ENCODE measurements around the gene TREML2.

TREML2 gene

DNA sequence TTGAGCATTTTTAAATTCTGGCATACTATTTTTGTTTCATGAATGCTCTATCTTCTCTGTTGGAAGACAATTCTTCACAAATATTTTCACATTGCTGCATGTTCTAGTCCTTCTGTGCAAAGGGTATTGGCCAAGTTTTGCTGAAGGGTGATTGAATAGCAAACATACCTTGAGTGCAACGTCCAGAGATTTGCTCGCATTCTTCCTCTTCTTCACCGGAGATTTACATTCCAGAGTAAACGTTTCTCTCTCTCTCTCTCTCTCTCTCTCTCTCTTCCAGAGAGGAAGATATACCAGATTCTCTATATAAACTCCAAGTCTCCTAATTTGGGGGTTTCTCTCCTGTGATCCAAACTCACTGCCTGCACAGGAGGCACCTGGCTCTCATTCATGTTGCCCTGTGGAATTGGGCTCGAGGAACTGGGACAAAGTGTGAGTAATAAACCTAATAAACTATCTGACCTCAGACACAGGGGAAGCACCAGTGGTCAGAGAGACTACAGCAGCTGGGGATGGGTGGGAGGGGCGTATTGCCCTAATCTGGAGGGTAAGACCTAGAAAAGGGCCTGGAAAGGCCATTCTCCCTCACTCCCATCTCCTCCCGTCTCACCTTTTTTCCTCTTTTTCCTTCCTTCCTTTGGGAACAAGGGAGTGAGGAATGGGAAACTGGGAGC lies 45.7 kb downstream of the TREML2 start:
- no peak for TF ChIP-seq EZH2 (optimal IDR thresholded peaks at IDR 0.05; ENCODE audit: low read depth, low read length)
- no peak for TF ChIP-seq EZH2phosphoT487 (IDR thresholded peaks at IDR 0.05; ENCODE audit: low read length)
- TF ChIP-seq, protein P1, sequence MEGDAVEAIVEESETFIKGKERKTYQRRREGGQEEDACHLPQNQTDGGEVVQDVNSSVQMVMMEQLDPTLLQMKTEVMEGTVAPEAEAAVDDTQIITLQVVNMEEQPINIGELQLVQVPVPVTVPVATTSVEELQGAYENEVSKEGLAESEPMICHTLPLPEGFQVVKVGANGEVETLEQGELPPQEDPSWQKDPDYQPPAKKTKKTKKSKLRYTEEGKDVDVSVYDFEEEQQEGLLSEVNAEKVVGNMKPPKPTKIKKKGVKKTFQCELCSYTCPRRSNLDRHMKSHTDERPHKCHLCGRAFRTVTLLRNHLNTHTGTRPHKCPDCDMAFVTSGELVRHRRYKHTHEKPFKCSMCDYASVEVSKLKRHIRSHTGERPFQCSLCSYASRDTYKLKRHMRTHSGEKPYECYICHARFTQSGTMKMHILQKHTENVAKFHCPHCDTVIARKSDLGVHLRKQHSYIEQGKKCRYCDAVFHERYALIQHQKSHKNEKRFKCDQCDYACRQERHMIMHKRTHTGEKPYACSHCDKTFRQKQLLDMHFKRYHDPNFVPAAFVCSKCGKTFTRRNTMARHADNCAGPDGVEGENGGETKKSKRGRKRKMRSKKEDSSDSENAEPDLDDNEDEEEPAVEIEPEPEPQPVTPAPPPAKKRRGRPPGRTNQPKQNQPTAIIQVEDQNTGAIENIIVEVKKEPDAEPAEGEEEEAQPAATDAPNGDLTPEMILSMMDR (IDR thresholded peaks at IDR 0.05; ENCODE audit: low read length), result no peak
- Histone ChIP-seq H3K36me3 (replicated peaks; ENCODE audit: insufficient read depth, low read length) (no peaks in the 10 kb centered on the region), H3K4me3 (ENCODE audit: low read length) (no peak overlapping the region), H3F3A (ENCODE audit: insufficient read depth, low read length) (no peaks in the 10 kb centered on the region), H3K27ac (ENCODE audit: low read length) (no peak overlapping the region), H3K9me3 (replicated peaks; ENCODE audit: insufficient read depth, low read length) (no peaks in the 10 kb centered on the region), H3K79me2 (ENCODE audit: low read length) (no peaks in the 10 kb centered on the region), H2AFZ (ENCODE audit: low read length) (no peak overlapping the region), H4K20me1 (ENCODE audit: insufficient read depth, low read length) (no peaks in the 10 kb centered on the region), H3K4me2 (ENCODE audit: low read depth, low read length) (no peak overlapping the region), H3K4me1 (ENCODE audit: low read length) (no peaks in the 10 kb centered on the region), H3K27me3 (replicated peaks; ENCODE audit: insufficient read depth, low read length) (no peaks in the 10 kb centered on the region), H3K9ac (ENCODE audit: low read length) (no peak overlapping the region), H3K9me2 (replicated peaks; ENCODE audit: insufficient read depth, low read length) (no peaks in the 10 kb centered on the region)
- no peak for DNase-seq

DNA sequence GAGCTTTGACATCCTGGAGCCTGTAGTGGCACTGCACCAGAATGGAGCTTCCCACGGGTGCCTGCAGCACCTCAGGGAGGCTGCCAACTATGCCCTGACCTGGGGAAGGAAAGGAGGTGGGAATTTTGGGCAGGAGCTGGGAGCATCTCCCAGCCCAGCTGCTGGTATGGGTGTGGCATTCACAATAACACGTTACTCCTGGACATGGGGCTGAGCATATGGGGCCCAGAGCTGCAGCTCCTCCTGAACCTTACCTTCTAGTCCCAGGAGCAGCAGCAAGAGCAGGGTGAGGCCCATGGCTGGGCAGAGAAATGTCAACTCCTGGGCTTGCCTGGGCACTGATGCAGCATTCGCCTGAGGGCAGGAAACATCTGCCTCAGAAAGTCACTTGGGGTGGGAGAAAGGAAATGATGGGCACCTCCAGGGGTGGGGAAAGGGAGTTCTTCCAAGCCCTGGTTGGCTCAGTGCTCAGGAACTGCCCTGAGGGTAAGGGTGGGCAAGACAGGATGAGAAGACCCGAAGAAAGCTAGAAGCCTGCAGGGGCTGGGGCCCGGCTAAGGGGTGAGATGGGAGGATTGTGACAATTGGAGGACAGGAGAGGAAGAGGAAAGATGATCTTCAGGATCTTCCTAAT lies 46.8 kb downstream of the TREML2 start, which contains the start of gene TREML1:
Gene TREML1 (minus strand): TSS at position 356 of the 634 bp plus-strand sequence. CDS start 59 bp downstream, at position 297.
- DNase-seq, result no peak
- no peaks in the 10 kb centered on the region for H3K4me1 ChIP-seq (ENCODE audit: low read length)
- TF ChIP-seq, protein P1 (IDR thresholded peaks at IDR 0.05; ENCODE audit: low read length), result no peak
- TF ChIP-seq EZH2 (optimal IDR thresholded peaks at IDR 0.05; ENCODE audit: low read depth, low read length) (no peak), EZH2phosphoT487 (IDR thresholded peaks at IDR 0.05; ENCODE audit: low read length) (no peak)
- no peaks in the 10 kb centered on the region for H4K20me1 ChIP-seq (ENCODE audit: insufficient read depth, low read length)
- no peaks in the 10 kb centered on the region for H3K36me3 ChIP-seq (replicated peaks; ENCODE audit: insufficient read depth, low read length)
- H3K9ac ChIP-seq (ENCODE audit: low read length), result no peak within 1 kb of the TSS
- no peaks in the 10 kb centered on the region for H3K9me3 ChIP-seq (replicated peaks; ENCODE audit: insufficient read depth, low read length)
- H3K4me3 ChIP-seq (ENCODE audit: low read length), result no peak within 1 kb of the TSS
- H3K4me2 ChIP-seq (ENCODE audit: low read depth, low read length), result no peak within 1 kb of the TSS
- no peaks in the 10 kb centered on the region for H3K79me2 ChIP-seq (ENCODE audit: low read length)
- H3F3A ChIP-seq (ENCODE audit: insufficient read depth, low read length), result no peaks in the 10 kb centered on the region
- no peaks in the 10 kb centered on the region for H3K27me3 ChIP-seq (replicated peaks; ENCODE audit: insufficient read depth, low read length)
- no peak within 1 kb of the TSS for H2AFZ ChIP-seq (ENCODE audit: low read length)
- H3K27ac ChIP-seq (ENCODE audit: low read length), result no peak within 1 kb of the TSS
- no peaks in the 10 kb centered on the region for H3K9me2 ChIP-seq (replicated peaks; ENCODE audit: insufficient read depth, low read length)

DNA sequence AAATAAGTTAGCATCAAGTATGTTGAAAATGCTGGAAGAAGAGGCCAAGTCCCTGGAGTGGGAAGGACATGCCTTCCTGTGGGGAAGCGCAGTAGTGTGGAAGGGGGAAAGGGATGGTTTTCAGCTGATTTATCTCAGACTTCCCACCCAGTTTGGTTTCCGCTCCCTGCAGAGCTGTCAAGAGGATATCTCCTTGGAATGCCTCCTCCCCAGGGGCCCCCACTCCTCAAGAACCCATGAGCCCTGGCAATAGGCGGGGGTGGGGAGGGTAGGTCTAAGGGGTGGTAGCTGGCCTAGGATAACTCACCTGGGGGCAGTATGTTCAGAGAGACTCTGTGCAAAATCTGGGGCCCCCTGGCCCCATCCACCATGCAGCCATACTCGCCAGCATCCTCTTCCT lies 47.5 kb downstream of the TREML2 start:
- Histone ChIP-seq H3K36me3 (replicated peaks; ENCODE audit: insufficient read depth, low read length) (no peaks in the 10 kb centered on the region), H3K9me3 (replicated peaks; ENCODE audit: insufficient read depth, low read length) (no peaks in the 10 kb centered on the region), H3K9me2 (replicated peaks; ENCODE audit: insufficient read depth, low read length) (no peaks in the 10 kb centered on the region), H3K4me2 (ENCODE audit: low read depth, low read length) (no peak overlapping the region), H3K27me3 (replicated peaks; ENCODE audit: insufficient read depth, low read length) (no peaks in the 10 kb centered on the region), H3K4me1 (ENCODE audit: low read length) (no peaks in the 10 kb centered on the region), H3K4me3 (ENCODE audit: low read length) (no peak overlapping the region), H3K79me2 (ENCODE audit: low read length) (no peaks in the 10 kb centered on the region), H3F3A (ENCODE audit: insufficient read depth, low read length) (no peaks in the 10 kb centered on the region), H3K27ac (ENCODE audit: low read length) (no peak overlapping the region), H3K9ac (ENCODE audit: low read length) (no peak overlapping the region), H2AFZ (ENCODE audit: low read length) (no peak overlapping the region), H4K20me1 (ENCODE audit: insufficient read depth, low read length) (no peaks in the 10 kb centered on the region)
- TF ChIP-seq EZH2 (optimal IDR thresholded peaks at IDR 0.05; ENCODE audit: low read depth, low read length), result no peak
- TF ChIP-seq EZH2phosphoT487 (IDR thresholded peaks at IDR 0.05; ENCODE audit: low read length), result no peak
- TF ChIP-seq, protein P1 (IDR thresholded peaks at IDR 0.05; ENCODE audit: low read length), result no peak
- DNase-seq, result no peak

Measured in MM.1S (cell line).